Fibroblast of mammary gland (primary cell): ENCODE results near the gene SNTG2.

ENCODE experiments used
- DNase-seq: peaks from one replicate; pipeline ENCODE4 v3.0.0-alpha.2; 2010; ENCODE audit warnings: low read depth
- H3K4me3 ChIP-seq: 2 replicates; pipeline ENCODE4 v1.5.1; 2011; ENCODE audit warnings: low read depth, mild to moderate bottlenecking, low read length, moderate library complexity; ENCODE audit not compliant: control insufficient read depth
- TF ChIP-seq, protein P1 (sequence below): conservative IDR thresholded peaks from 2 replicates; pipeline ENCODE4 v1.5.1; 2011; ENCODE audit warnings: low read depth, low read length, inconsistent platforms; ENCODE audit not compliant: control insufficient read depth, insufficient read depth

The SNTG2 gene

DNA sequence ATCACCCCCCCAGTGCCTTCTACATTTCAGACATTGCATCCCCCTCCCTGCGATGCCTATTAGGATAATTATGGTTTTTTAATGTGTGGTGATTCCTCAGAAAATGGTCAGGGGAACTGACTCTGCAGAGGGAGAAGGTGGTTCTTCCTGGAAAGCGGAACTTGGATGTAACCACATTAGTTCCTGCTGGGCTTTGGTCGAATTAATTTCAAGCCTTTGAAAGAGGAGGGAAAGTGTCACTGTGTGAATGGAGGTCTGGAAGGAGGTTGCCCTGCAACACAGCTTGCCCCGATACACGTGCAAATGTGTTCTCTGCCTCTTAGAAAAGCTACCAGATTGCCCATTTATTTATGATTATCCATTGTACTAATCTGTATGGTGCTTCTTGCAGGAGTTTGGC lies 399.5 kb downstream of the SNTG2 start:
- TF ChIP-seq, protein P1, sequence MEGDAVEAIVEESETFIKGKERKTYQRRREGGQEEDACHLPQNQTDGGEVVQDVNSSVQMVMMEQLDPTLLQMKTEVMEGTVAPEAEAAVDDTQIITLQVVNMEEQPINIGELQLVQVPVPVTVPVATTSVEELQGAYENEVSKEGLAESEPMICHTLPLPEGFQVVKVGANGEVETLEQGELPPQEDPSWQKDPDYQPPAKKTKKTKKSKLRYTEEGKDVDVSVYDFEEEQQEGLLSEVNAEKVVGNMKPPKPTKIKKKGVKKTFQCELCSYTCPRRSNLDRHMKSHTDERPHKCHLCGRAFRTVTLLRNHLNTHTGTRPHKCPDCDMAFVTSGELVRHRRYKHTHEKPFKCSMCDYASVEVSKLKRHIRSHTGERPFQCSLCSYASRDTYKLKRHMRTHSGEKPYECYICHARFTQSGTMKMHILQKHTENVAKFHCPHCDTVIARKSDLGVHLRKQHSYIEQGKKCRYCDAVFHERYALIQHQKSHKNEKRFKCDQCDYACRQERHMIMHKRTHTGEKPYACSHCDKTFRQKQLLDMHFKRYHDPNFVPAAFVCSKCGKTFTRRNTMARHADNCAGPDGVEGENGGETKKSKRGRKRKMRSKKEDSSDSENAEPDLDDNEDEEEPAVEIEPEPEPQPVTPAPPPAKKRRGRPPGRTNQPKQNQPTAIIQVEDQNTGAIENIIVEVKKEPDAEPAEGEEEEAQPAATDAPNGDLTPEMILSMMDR = no peak
- DNase-seq = no peak
- H3K4me3 ChIP-seq = no peak overlapping the region

DNA sequence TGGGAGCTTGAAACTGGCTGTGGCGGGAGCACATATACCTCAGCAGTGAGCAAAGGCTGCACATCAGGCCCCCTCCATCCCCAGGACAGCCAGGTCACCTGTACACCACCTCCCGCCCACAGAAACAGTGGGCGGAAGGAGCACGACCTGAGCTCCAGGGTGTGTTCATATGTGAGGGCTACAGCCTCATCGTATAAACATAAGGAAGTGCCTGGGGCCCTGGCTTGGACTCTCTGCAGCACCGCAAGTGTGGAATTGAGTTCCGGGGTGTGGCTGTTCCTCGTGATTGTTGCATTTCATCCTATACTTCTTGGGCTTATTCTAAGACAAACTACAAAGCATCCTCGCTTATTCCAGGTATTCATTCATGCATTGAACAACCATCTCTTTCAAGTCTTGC lies 402.5 kb downstream of the SNTG2 start:
- TF ChIP-seq, protein P1 = no peak
- H3K4me3 ChIP-seq = no peak overlapping the region
- no peak for DNase-seq

DNA sequence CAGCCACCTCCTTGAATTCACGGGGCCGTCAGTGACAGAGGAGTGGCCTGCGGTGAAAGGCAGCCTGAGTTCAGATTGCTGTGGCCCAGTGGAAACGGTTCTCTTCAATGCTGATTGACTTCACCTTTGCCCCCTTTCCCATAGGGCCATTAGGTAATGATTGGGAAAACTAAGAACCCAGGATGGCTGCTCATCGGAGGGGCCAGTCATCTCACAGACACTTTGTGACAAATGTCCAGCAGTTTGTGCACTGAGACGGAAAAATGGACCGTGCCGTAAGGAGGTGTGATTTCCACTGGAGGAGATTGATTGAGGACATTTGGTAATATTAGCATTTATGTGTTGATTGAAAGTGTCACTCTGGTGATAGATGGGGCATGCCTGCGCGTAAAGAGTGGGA lies 402.9 kb downstream of the SNTG2 start:
- no peak for DNase-seq
- H3K4me3 ChIP-seq = no peak overlapping the region
- TF ChIP-seq, protein P1 = no peak

DNA sequence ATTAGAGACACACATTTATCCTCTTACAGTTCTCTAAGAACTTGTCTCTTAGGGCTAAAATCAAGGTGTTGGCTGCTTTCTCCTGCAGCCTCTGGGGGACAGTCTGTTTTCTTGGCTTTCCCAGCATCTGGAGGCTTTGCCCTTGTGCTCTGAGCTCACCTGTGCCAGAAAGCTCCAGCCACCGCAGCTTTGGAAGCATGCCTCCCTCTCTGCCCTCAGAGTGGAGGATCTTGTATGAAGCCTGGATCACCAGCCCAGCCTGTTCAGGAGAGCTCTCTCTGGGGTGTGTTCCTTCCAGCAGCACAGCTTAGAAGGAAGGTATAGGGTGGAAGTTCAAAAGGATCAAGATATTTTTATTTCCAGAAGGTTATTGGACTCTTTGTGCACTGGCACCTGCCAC lies 409.5 kb downstream of the SNTG2 start:
- DNase-seq = no peak
- no peak overlapping the region for H3K4me3 ChIP-seq

DNA sequence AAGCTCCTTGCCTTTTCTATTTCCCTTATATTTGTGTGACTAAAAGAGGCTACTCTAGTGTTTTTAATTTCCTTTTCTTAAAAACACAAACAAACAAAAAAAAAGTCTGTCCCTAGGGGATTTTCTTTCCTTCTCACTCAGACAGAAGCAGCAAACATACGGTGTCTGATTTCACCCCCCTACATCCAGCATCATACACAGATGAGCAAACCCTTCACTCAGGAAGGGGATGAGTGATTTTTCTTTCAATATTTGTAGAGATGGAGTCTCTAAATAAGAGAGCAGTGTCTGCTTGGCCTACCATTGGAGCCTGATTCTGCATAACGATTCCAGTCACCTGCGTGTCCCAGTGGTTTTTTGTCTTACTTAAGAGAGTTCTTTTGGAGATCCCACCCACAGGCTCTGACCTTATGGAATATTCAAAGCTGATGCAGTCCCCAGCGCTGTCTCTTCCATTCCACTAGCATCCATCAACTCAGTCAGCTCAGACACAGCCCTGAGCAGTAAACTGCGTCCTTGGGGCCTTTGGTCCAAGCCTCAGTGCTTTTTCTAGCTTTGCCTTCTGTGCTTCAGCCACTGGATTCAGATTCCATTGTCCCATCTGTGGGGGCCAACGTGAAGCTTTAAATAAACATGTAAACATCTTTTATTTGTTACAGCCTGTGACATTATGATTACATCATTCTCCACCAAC lies 410.1 kb downstream of the SNTG2 start:
- TF ChIP-seq, protein P1 = no peak
- no peak overlapping the region for H3K4me3 ChIP-seq
- no peak for DNase-seq

More for the DNA sequence above, 409.5 kb downstream of the SNTG2 start:
- TF ChIP-seq, protein P1 = no peak

DNA sequence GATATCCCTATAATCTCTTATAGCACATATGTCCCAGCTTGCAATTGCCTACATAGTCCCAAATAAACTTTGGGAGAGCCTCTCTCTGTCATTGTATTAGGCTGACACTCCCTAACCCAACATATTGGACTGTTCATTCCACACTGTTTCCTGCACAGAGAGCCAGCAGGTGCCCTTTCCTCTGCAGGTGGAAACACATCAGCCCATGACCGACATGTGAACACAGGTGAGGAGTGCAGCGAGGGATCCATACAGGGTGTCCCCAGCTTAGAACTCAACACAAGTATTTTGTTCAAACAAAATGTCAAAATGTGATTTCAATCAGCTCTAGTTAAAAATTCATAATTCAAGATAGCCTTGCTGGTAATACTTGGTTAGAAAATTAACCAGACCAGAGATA lies 412.7 kb downstream of the SNTG2 start:
- no peak for DNase-seq
- no peak overlapping the region for H3K4me3 ChIP-seq
- TF ChIP-seq, protein P1 = no peak
